Heart left ventricle (tissue), 13 donors: Measurements from ENCODE around the gene NFATC2IP.

Experiments used
- CTCF ChIP-seq, 12 donors: fragments of 200-600 bp; sonication (generic) in 4 of 12; IDR thresholded peaks; one replicate each; pipeline versions ENCODE4 v1.5.0 to v1.8.0; 2018 to 2022; ENCODE audit warnings: antibody characterized with exemption in 12 of 12, mild to moderate bottlenecking in 5 of 12
- POLR2A ChIP-seq, 2 donors: fragments of 450-650 bp; IDR thresholded peaks; one replicate each; pipeline ENCODE4 v1.6.1; 2017; ENCODE audit warnings: antibody characterized with exemption in 2 of 2, mild to moderate bottlenecking in 2 of 2, moderate library complexity in 2 of 2
- donor health status: ischemic (EF 13 %, LVEDD 7.1; RV severe dilation, severe dysfunction).
- donor health status: DM: no; HTN: yes; CAD: no.
- donor health status: DM: no; HTN: no; CAD: no.
- donor health status: ischemic (EF 25% LVEDD 6.9; RV normal size, moderate dysfunction).
- donor health status: ischemic (EF 25% LVEDD 5.7; RV mildly dilated, moderate dysfunction).
- donor health status: ischemic (EF 35%, LVEDD 5.7; RV mildly dilated, moderate dysfunction).
- donor health status: nonischemic (EF 11% LVEDD 7.7; RV severe dilation, severe dysfunction).
- donor health status: DM: yes; HTN: yes; CAD: no.
- donor health status: PGD.
- donor health status: ischemic (EF 29% LVEDD 5.4; RV normal size, mild dysfunction).
- donor health status: nonischemic (EF 23%, LVEDD 6.1; RV moderate dilation, normal function).

- TF ChIP-seq CTCF (IDR thresholded peaks at IDR 0.05) (no peak), POLR2A (IDR thresholded peaks at IDR 0.05) (no peak)
These were observed 27.5 kb upstream of the NFATC2IP start for GRCh38 chr16:28923231-28923587.
